Keratinocyte (primary cell): ENCODE measurements around the gene CD96.

Experiments used
- EZH2 ChIP-seq: IDR thresholded peaks from one replicate; pipeline ENCODE4 v1.6.1; 2012; ENCODE audit warnings: inconsistent platforms, mild to moderate bottlenecking, low read length, moderate library complexity
- TF ChIP-seq, protein P1 (sequence below), 3 experiments: IDR thresholded peaks in 1 of 3; conservative IDR thresholded peaks in 1 of 3; optimal IDR thresholded peaks in 1 of 3; 2 replicates in 2 of 3; 3 replicates in 1 of 3; pipeline versions ENCODE3 to v1.5.1; 2011; ENCODE audit warnings: low read length in 3 of 3, mild to moderate bottlenecking in 3 of 3, moderate library complexity in 2 of 3, control low read depth in 1 of 3, inconsistent platforms in 1 of 3; ENCODE audit not compliant: insufficient read depth in 2 of 3; ENCODE audit errors: extremely low read depth in 1 of 3

DNA sequence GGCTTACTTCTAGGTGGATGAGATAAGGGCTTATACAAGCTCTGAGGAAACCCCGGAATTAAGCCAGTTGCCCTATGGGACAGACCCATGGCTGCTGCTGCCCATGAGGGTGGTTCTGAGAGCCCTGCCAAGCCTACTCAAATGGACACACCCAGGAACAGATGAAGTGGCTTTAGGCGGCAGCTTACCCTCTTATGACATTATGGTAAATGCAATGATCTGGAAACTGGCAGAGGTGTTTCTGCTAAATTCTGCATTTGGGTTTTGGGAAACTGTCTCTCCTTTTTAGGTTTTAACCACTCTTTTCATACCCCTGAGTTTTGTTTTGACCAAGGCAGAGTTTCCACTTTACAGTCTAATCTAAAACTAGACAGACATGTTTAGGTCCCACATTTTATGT is 62.1 kb downstream of the CD96 start:
- TF ChIP-seq, protein P1, sequence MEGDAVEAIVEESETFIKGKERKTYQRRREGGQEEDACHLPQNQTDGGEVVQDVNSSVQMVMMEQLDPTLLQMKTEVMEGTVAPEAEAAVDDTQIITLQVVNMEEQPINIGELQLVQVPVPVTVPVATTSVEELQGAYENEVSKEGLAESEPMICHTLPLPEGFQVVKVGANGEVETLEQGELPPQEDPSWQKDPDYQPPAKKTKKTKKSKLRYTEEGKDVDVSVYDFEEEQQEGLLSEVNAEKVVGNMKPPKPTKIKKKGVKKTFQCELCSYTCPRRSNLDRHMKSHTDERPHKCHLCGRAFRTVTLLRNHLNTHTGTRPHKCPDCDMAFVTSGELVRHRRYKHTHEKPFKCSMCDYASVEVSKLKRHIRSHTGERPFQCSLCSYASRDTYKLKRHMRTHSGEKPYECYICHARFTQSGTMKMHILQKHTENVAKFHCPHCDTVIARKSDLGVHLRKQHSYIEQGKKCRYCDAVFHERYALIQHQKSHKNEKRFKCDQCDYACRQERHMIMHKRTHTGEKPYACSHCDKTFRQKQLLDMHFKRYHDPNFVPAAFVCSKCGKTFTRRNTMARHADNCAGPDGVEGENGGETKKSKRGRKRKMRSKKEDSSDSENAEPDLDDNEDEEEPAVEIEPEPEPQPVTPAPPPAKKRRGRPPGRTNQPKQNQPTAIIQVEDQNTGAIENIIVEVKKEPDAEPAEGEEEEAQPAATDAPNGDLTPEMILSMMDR (optimal IDR thresholded peaks at IDR 0.05 in 1 of 3, IDR thresholded peaks at IDR 0.05 in 1 of 3, conservative IDR thresholded peaks at IDR 0.05 in 1 of 3; ENCODE audit: extremely low read depth in 1 of 3, insufficient read depth in 2 of 3, low read length in 3 of 3), result no peak
- TF ChIP-seq EZH2, result no peak
